OCI-LY1 (cell line): Measurements from ENCODE around the gene TTC39C.

ENCODE experiments used
- EZH2 ChIP-seq: fragments of 200-600 bp; sonication (generic), shearing (Covaris generic); IDR thresholded peaks from 2 replicates; pipeline ENCODE4 v1.8.0; 2017; ENCODE audit warnings: borderline replicate concordance, mixed run types, mild to moderate bottlenecking, antibody characterized with exemption, low read length, moderate library complexity, mixed read lengths
- TF ChIP-seq, protein P1 (sequence below): fragments of 200-600 bp; sonication (generic), shearing (Covaris generic); IDR thresholded peaks from 2 replicates; pipeline ENCODE4 v1.5.1; 2017; ENCODE audit warnings: mild to moderate bottlenecking, antibody characterized with exemption, low read length, moderate library complexity, mixed read lengths

DNA sequence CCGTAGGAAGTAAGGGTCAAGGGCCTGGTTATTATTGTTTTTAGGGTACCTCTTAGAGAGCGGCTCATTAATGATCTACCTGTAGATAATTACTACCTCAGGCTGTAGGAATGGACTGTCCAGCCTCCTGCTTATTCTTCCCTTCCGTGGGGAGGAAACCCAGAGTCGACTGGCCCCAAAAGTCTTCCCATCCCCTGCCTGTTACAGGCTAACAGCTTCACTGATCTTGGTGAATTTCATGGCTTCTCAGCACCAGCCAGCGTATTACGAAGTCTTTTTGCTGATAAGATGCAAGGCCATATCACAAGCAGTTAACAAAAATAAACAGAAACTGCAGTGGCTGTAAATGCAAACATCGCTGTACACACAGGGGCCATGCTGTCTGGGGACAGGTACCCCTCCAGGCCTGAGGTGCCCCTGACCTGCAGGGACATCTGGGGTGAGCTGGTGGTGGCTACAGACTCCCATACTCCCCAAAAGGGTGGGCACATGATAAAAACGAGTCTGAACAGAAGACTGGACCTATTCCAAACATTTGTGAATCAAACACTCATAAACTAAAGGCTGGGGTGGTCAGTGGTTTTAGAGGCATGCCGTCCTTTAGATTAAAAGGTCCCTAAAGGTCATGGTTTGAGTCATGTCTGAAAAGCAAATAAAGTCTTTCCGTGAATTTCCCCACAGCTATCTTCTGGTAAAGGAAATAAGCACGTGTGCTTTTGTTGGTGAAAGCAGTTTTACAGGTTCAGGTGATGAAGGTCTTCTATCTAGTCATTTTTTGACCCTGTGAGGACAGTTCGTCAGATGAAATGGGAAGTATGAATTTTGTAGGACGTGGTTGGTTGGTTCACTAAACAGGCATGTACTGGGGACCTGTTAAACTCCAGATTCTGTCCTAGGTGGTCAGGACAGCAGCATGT, 36.7 kb downstream of the TTC39C start:
- TF ChIP-seq, protein P1, sequence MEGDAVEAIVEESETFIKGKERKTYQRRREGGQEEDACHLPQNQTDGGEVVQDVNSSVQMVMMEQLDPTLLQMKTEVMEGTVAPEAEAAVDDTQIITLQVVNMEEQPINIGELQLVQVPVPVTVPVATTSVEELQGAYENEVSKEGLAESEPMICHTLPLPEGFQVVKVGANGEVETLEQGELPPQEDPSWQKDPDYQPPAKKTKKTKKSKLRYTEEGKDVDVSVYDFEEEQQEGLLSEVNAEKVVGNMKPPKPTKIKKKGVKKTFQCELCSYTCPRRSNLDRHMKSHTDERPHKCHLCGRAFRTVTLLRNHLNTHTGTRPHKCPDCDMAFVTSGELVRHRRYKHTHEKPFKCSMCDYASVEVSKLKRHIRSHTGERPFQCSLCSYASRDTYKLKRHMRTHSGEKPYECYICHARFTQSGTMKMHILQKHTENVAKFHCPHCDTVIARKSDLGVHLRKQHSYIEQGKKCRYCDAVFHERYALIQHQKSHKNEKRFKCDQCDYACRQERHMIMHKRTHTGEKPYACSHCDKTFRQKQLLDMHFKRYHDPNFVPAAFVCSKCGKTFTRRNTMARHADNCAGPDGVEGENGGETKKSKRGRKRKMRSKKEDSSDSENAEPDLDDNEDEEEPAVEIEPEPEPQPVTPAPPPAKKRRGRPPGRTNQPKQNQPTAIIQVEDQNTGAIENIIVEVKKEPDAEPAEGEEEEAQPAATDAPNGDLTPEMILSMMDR: no peak
- no peak for TF ChIP-seq EZH2
